Measurements from ENCODE around the gene TOP3B. TPM values are rescaled to one million over a fixed set of nuclear protein-coding genes. Genes with fewer than 3 reads are reported as not detected.

The TOP3B gene
- total and polyA plus RNA-seq, 9 of the 15 experiments (the other 6 are each of a cell fraction or from before 2014, with no cell fraction given) = 3.0 to 188 (median 112) TPM

- TF ChIP-seq TEAD1 (CRISPR knock-in tag; IDR thresholded peaks at IDR 0.05) (peak in 1 of 2 experiments; percentile 68; a peak in 1 of 4 replicates), DIDO1 (tag; IDR thresholded peaks at IDR 0.05; ENCODE audit: low read depth) (no peak), GTF2F1 (IDR thresholded peaks at IDR 0.05; ENCODE audit: low read depth, low read length) (no peak), GABPA (tag; conservative IDR thresholded peaks at IDR 0.05; ENCODE audit: low read depth) (no peak), ZNF668 (CRISPR knock-in tag; IDR thresholded peaks at IDR 0.05) (no peak), ZBTB7A (IDR thresholded peaks at IDR 0.05; ENCODE audit: borderline replicate concordance, control insufficient read depth, low read depth, low read length) (no peak), SLC30A9 (CRISPR knock-in tag; IDR thresholded peaks at IDR 0.05) (no peak), ZNF121 (CRISPR knock-in tag; conservative IDR thresholded peaks at IDR 0.05) (peak; percentile 97), USF1 (CRISPR knock-in tag; IDR thresholded peaks at IDR 0.05) (0 out of 2 replicates have a peak, but pooled peaks have one; percentile 39), TCF7L2 (IDR thresholded peaks at IDR 0.05; ENCODE audit: low read depth, low read length) (no peak), SMAD4 (CRISPR knock-in tag; conservative IDR thresholded peaks at IDR 0.05) (no peak), ZNF124 (CRISPR knock-in tag; IDR thresholded peaks at IDR 0.05) (no peak), DMBX1 (CRISPR knock-in tag; IDR thresholded peaks at IDR 0.05; ENCODE audit: borderline replicate concordance) (no peak)
Observed at GRCh38 chr22:21998595-21999247, 16.1 kb upstream of the TOP3B start (continued).
